NCI-H345 treated with DMSO at 0.1 percent for 48 hours (cell line): ENCODE measurements around the gene ADRA2C.

Experiments
- DNase-seq: peaks from one replicate; lab custom pipeline; 2025; ENCODE audit not compliant: unreplicated experiment; lab: John Stamatoyannopoulos, UW

Gene ADRA2C

GRCh38 chr4:3775005-3775404 is 8.8 kb downstream of the ADRA2C start:
- no peak for DNase-seq

GRCh38 chr4:3775576-3775975 is 9.4 kb downstream of the ADRA2C start:
- DNase-seq: no peak

- DNase-seq: no peak
Observed at GRCh38 chr4:3776166-3777032, 10.2 kb downstream of the ADRA2C start.

GRCh38 chr4:3777033-3777390 is 10.8 kb downstream of the ADRA2C start:
- DNase-seq: no peak

GRCh38 chr4:3777669-3778068 is 11.5 kb downstream of the ADRA2C start:
- no peak for DNase-seq

GRCh38 chr4:3779509-3779908 is 13.3 kb downstream of the ADRA2C start:
- DNase-seq: no peak

GRCh38 chr4:3780347-3781171 is 14.4 kb downstream of the ADRA2C start:
- peak; percentile 19 for DNase-seq

- no peak for DNase-seq
Observed at GRCh38 chr4:3781193-3781886, 15.2 kb downstream of the ADRA2C start.

GRCh38 chr4:3781997-3782930 is 16.1 kb downstream of the ADRA2C start:
- DNase-seq: no peak

GRCh38 chr4:3783693-3784306 is 17.6 kb downstream of the ADRA2C start:
- no peak for DNase-seq

GRCh38 chr4:3784454-3785291 is 18.5 kb downstream of the ADRA2C start:
- peak; percentile 17 for DNase-seq

- no peak for DNase-seq
Observed at GRCh38 chr4:3785292-3785565, 19.0 kb downstream of the ADRA2C start.

GRCh38 chr4:3786196-3786869 is 20.1 kb downstream of the ADRA2C start:
- no peak for DNase-seq

GRCh38 chr4:3787489-3788365 is 21.5 kb downstream of the ADRA2C start:
- DNase-seq: no peak

GRCh38 chr4:3788366-3788660 is 22.1 kb downstream of the ADRA2C start:
- no peak for DNase-seq

GRCh38 chr4:3789587-3789986 is 23.4 kb downstream of the ADRA2C start:
- DNase-seq: no peak

- DNase-seq: no peak
Observed at GRCh38 chr4:3790006-3790561, 23.9 kb downstream of the ADRA2C start.

GRCh38 chr4:3791256-3791655 is 25.1 kb downstream of the ADRA2C start:
- no peak for DNase-seq
